Fibroblast of lung (primary cell): ENCODE data around the gene PTPRCAP. TPM values are rescaled to one million over a fixed set of nuclear protein-coding genes. Genes with fewer than 3 reads are reported as not detected.

ENCODE experiments used
- DNase-seq, 2 donors: peaks; one replicate each; pipeline versions ENCODE4 v3.0.0 to v3.0.0-alpha.2; 2010; ENCODE audit warnings: low read depth in 2 of 2
- H2AFZ ChIP-seq: 2 replicates; pipeline ENCODE4 v1.5.1; 2012; ENCODE audit warnings: low read length, control low read depth, inconsistent platforms
- H3K27ac ChIP-seq: 2 replicates; pipeline ENCODE4 v1.5.1; 2011; ENCODE audit warnings: low read length, control low read depth; ENCODE audit not compliant: insufficient read depth
- H3K27me3 ChIP-seq: 2 replicates; pipeline ENCODE4 v1.5.1; 2011; ENCODE audit warnings: mild to moderate bottlenecking, low read length; ENCODE audit not compliant: control insufficient read depth, insufficient read depth
- H3K36me3 ChIP-seq: 2 replicates; pipeline ENCODE4 v1.5.1; 2011; ENCODE audit warnings: low read length; ENCODE audit not compliant: control insufficient read depth, insufficient read depth
- H3K4me1 ChIP-seq: 2 replicates; pipeline ENCODE4 v1.5.1; 2011; ENCODE audit warnings: low read length; ENCODE audit not compliant: control insufficient read depth, insufficient read depth; ENCODE audit errors: extremely low read depth
- H3K4me2 ChIP-seq: 2 replicates; pipeline ENCODE4 v1.5.1; 2011; ENCODE audit warnings: low read length, control low read depth; ENCODE audit not compliant: insufficient read depth; ENCODE audit errors: extremely low read depth
- H3K4me3 ChIP-seq, 4 experiments: fragments of 200-600 bp in 1 of 4; sonication (generic) in 1 of 4; replicated peaks in 1 of 4; 2 replicates each; pipeline ENCODE4 v1.5.1; 2011 to 2016; ENCODE audit warnings: low read length in 4 of 4, low read depth in 3 of 4, mild to moderate bottlenecking in 3 of 4, control low read depth in 2 of 4, inconsistent platforms in 1 of 4, mixed read lengths in 1 of 4; ENCODE audit not compliant: insufficient read depth in 1 of 4; ENCODE audit errors: control extremely low read depth in 1 of 4
- H3K79me2 ChIP-seq: 2 replicates; pipeline ENCODE4 v1.5.1; 2012; ENCODE audit warnings: mild to moderate bottlenecking, low read length, inconsistent platforms; ENCODE audit not compliant: control insufficient read depth, insufficient read depth
- H3K9ac ChIP-seq: 2 replicates; pipeline ENCODE4 v1.5.1; 2011; ENCODE audit warnings: mild to moderate bottlenecking, low read length, control low read depth; ENCODE audit not compliant: insufficient read depth
- H3K9me3 ChIP-seq: 2 replicates; pipeline ENCODE4 v1.5.1; 2012; ENCODE audit warnings: low read depth, low read length; ENCODE audit not compliant: control insufficient read depth, insufficient read depth
- H4K20me1 ChIP-seq: 2 replicates; pipeline ENCODE4 v1.5.1; 2011; ENCODE audit warnings: low read length; ENCODE audit not compliant: control insufficient read depth, insufficient read depth; ENCODE audit errors: extremely low read depth
- EZH2 ChIP-seq: IDR thresholded peaks from 2 replicates; pipeline ENCODE4 v1.5.1; 2012; ENCODE audit warnings: low read length, control low read depth, mild to moderate bottlenecking; ENCODE audit errors: missing control alignments
- polyA plus RNA-seq, 2 donors: library from polyadenylated mRNA; depleted of rRNA in 1 of 2; stranded (reverse) in 1 of 2; unstranded in 1 of 2; fragments of >200 nt; gene quantifications; 2 replicates each; pipeline ENCODE4 v1.2.1, GENCODE V29; 2011 to 2012; ENCODE audit warnings: missing spikeins in 1 of 2
- total RNA-seq: library from RNA; depleted of rRNA; stranded (reverse); fragments of >200 nt; gene quantifications from 2 replicates; pipeline ENCODE4 v1.2.1, GENCODE V29; 2014
- TF ChIP-seq, protein P1 (sequence below), 2 donors: IDR thresholded peaks in 1 of 2; conservative IDR thresholded peaks in 1 of 2; 1 replicate in 1 of 2; 2 replicates in 1 of 2; pipeline ENCODE4 v1.5.1; 2011 to 2012; ENCODE audit warnings: low read length in 2 of 2, control low read depth in 1 of 2, inconsistent platforms in 1 of 2, low read depth in 1 of 2, mild to moderate bottlenecking in 1 of 2

Gene PTPRCAP
- total and polyA plus RNA-seq, 2 donors (not counting 1 experiment from before 2014, with no cell fraction given), result 0.17 TPM; not detected in 1

DNA sequence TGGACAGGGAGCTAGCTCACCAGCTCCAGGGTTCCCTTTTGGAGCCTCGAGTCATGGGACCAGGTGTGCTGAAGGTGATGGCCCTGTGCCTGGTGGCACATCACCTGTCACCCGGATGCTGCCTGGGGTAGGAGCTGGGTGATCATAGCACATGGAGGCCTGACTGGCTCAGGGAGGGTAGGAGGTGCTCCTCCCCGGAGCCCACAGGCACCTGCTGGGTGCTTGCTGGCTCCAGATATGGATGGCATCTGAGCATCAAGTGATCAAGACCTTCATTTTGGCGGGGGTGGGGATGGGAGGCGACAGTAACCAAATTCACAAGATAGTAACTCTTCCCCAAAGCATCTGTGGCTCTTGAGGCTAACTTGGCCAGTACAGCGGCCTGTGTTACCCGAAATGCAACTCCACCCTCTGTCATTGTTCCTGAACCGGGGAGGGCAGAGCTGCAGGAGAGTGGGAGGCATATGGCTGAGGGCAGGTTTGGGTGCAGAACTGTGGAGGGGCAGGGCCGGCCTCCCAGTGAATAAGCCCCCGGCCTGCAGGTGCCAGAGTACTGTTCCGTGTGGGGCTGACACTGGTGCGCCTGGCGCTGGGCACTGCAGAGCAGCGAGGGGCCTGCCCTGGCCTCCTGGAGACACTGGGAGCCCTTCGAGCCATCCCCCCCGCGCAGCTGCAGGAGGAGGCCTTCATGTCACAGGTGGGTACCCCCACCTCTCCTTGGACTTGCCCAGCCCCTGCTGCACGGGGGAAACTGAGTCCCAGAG is 28.9 kb downstream of the PTPRCAP start:
- Histone ChIP-seq H2AFZ (no peak overlapping the region), H3K4me2 (no peak overlapping the region), H3K27me3 (peaks cover 25% of the 10 kb centered on the region), H3K4me3 (no peak overlapping the region), H3K4me1 (no peaks in the 10 kb centered on the region), H4K20me1 (no peaks in the 10 kb centered on the region), H3K9me3 (no peaks in the 10 kb centered on the region), H3K9ac (no peak overlapping the region), H3K79me2 (no peaks in the 10 kb centered on the region), H3K27ac (no peak overlapping the region), H3K36me3 (no peaks in the 10 kb centered on the region)
- no peak for TF ChIP-seq EZH2
- TF ChIP-seq, protein P1, sequence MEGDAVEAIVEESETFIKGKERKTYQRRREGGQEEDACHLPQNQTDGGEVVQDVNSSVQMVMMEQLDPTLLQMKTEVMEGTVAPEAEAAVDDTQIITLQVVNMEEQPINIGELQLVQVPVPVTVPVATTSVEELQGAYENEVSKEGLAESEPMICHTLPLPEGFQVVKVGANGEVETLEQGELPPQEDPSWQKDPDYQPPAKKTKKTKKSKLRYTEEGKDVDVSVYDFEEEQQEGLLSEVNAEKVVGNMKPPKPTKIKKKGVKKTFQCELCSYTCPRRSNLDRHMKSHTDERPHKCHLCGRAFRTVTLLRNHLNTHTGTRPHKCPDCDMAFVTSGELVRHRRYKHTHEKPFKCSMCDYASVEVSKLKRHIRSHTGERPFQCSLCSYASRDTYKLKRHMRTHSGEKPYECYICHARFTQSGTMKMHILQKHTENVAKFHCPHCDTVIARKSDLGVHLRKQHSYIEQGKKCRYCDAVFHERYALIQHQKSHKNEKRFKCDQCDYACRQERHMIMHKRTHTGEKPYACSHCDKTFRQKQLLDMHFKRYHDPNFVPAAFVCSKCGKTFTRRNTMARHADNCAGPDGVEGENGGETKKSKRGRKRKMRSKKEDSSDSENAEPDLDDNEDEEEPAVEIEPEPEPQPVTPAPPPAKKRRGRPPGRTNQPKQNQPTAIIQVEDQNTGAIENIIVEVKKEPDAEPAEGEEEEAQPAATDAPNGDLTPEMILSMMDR (conservative IDR thresholded peaks at IDR 0.05 in 1 of 2, IDR thresholded peaks at IDR 0.05 in 1 of 2; ENCODE audit: low read depth in 1 of 2, low read length in 2 of 2), result no peak
- DNase-seq, result no peak

DNA sequence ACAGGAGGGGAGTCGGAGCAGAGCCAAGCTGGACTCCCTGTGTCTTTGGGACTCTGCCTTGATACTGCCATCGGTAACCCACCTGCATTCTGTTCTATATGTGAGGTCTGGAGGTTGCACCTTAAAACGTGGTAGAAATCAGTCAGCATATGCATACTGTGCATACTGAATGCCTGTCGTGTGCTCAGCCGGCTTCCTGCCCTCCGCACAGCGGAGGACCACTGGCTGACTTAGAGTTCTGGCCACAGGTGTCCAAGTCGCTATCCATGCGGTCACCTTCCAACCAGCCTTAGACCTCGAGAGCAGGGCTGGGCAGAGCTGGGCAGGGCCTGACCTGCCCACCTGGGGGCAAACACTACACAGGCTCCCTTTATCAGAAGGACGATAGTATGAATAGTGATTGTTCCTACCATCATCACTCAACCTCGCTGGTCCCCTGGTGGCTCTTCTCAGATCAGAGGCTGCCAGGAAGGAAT is 29.8 kb downstream of the PTPRCAP start:
- Histone ChIP-seq H3K36me3 (no peaks in the 10 kb centered on the region), H3K9ac (no peak overlapping the region), H2AFZ (no peak overlapping the region), H3K9me3 (no peaks in the 10 kb centered on the region), H3K4me1 (no peaks in the 10 kb centered on the region), H3K79me2 (no peaks in the 10 kb centered on the region), H3K27me3 (peaks cover 21% of the 10 kb centered on the region), H3K27ac (no peak overlapping the region), H3K4me3 (no peak overlapping the region), H4K20me1 (no peaks in the 10 kb centered on the region), H3K4me2 (no peak overlapping the region)
- no peak for DNase-seq
- TF ChIP-seq EZH2, result peak; percentile 77
- TF ChIP-seq, protein P1 (conservative IDR thresholded peaks at IDR 0.05 in 1 of 2, IDR thresholded peaks at IDR 0.05 in 1 of 2; ENCODE audit: low read depth in 1 of 2, low read length in 2 of 2), result no peak

DNA sequence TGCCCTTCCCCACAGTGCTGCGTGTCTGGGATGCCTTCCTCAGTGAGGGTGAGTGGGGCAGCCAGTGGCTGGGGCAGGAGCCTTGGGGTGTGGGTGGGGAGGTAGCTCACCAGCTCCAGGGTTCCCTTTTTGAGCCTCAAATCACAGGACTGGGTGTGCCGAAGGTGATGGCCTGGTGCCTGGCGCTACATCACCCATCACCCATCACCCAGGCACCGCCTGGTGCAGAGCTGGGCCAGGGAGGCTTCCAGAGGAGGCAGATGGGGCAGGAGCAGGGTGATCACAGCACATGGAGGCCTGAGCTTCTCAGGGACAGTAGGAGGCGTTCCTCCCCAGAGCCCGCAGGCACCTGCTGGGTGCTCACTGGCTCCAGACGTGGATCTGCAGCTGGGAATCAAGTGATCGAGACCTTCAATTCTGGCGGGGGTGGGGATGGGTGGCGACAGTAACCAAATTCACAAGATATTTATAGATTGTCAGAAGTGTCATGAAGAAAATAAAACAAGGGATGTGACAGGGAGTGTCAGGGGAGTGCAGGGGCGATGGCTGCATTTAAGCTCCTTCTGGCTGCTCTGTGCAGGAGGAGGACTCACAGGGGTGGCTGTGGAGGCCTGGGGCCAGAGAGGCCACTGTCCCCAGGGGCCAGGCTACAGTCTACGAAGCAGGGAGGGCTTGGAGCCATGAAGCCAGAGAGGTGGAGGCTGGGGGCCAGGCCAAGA is 30.4 kb downstream of the PTPRCAP start:
- H2AFZ ChIP-seq, result no peak overlapping the region
- H3K27me3 ChIP-seq, result peaks cover 21% of the 10 kb centered on the region
- H3K36me3 ChIP-seq, result no peaks in the 10 kb centered on the region
- H3K79me2 ChIP-seq, result no peaks in the 10 kb centered on the region
- H3K4me1 ChIP-seq, result no peaks in the 10 kb centered on the region
- H3K27ac ChIP-seq, result no peak overlapping the region
- H3K9me3 ChIP-seq, result no peaks in the 10 kb centered on the region
- no peak for DNase-seq
- H3K9ac ChIP-seq, result no peak overlapping the region
- TF ChIP-seq, protein P1 (conservative IDR thresholded peaks at IDR 0.05 in 1 of 2, IDR thresholded peaks at IDR 0.05 in 1 of 2; ENCODE audit: low read depth in 1 of 2, low read length in 2 of 2), result no peak
- no peak for TF ChIP-seq EZH2
- H3K4me3 ChIP-seq, result no peak overlapping the region
- no peaks in the 10 kb centered on the region for H4K20me1 ChIP-seq
- H3K4me2 ChIP-seq, result no peak overlapping the region
